Peyer's patch (tissue), 4 donors: ENCODE data around the gene TTC39C. TPM values are rescaled to one million over a fixed set of nuclear protein-coding genes. Genes with fewer than 3 reads are reported as not detected.

Experiments
- DNase-seq, 3 donors: peaks; one replicate each; pipeline ENCODE4 v3.0.0-alpha.2; 2017 to 2019
- H3K27ac ChIP-seq, 4 donors: fragments of 200-600 bp; sonication (generic); one replicate each; pipeline ENCODE4 v1.5.1; 2016 to 2019
- H3K27me3 ChIP-seq, 2 donors: fragments of 200-600 bp; sonication (generic); one replicate each; pipeline ENCODE4 v1.5.1; 2019
- H3K36me3 ChIP-seq, 3 donors: fragments of 200-600 bp; sonication (generic); one replicate each; pipeline ENCODE4 v1.5.1; 2016 to 2019
- H3K4me1 ChIP-seq, 4 donors: fragments of 200-600 bp; sonication (generic); one replicate each; pipeline ENCODE4 v1.5.1; 2016 to 2019
- H3K4me3 ChIP-seq, 4 donors: fragments of 200-600 bp; sonication (generic); 1 replicate in 3 of 4; 2 replicates in 1 of 4; pipeline ENCODE4 v1.5.1; 2016 to 2019; ENCODE audit warnings: mild to moderate bottlenecking in 1 of 4
- H3K9me3 ChIP-seq, 4 donors: fragments of 200-600 bp; sonication (generic); one replicate each; pipeline ENCODE4 v1.5.1; 2016 to 2019; ENCODE audit warnings: mild to moderate bottlenecking in 1 of 4
- CTCF ChIP-seq, 6 experiments: fragments of 450-650 bp in 4 of 6; fragments of 200-600 bp in 2 of 6; sonication (generic) in 1 of 6; IDR thresholded peaks; one replicate each; pipeline ENCODE4 v1.5.1; 2017 to 2019; ENCODE audit warnings: antibody characterized with exemption in 6 of 6, mild to moderate bottlenecking in 3 of 6, moderate library complexity in 1 of 6
- POLR2A ChIP-seq, 2 donors: fragments of 450-650 bp; IDR thresholded peaks; one replicate each; pipeline ENCODE4 v1.5.1; 2017; ENCODE audit warnings: antibody characterized with exemption in 2 of 2, mild to moderate bottlenecking in 2 of 2, moderate library complexity in 2 of 2
- total RNA-seq, 4 donors: library from RNA; depleted of rRNA; stranded (reverse); fragments of >200 nt; gene quantifications; one replicate each; pipeline ENCODE4 v1.1.0, GENCODE V29; 2016

Gene TTC39C
- total RNA-seq, 4 donors from 2014 or later: 11.0 to 32.2 (median 14.2) TPM

GRCh38 chr18:24010673-24011072 is 3.9 kb upstream of the TTC39C start:
- H3K36me3 ChIP-seq: no peaks in the 10 kb centered on the region
- peak overlapping the region; percentile 4 to 69 (median 33) for H3K27ac ChIP-seq
- peaks cover 0 to 17% (median 6%) of the 10 kb centered on the region in 4 donors for H3K4me1 ChIP-seq
- DNase-seq: no peak
- H3K4me3 ChIP-seq: no peak overlapping the region
- H3K9me3 ChIP-seq: no peaks in the 10 kb centered on the region
- TF ChIP-seq CTCF (IDR thresholded peaks at IDR 0.05) (no peak), POLR2A (IDR thresholded peaks at IDR 0.05) (no peak)
- no peaks in the 10 kb centered on the region for H3K27me3 ChIP-seq

GRCh38 chr18:24011123-24011917 is 3.2 kb upstream of the TTC39C start:
- Histone ChIP-seq H3K4me3 (no peak overlapping the region), H3K36me3 (no peaks in the 10 kb centered on the region), H3K9me3 (no peaks in the 10 kb centered on the region), H3K27me3 (no peaks in the 10 kb centered on the region), H3K4me1 (peaks cover 0 to 17% (median 6%) of the 10 kb centered on the region in 4 donors), H3K27ac (peak overlapping the region; percentile 4 to 69 (median 33))
- no peak for DNase-seq
- TF ChIP-seq POLR2A (IDR thresholded peaks at IDR 0.05): no peak

- Histone ChIP-seq H3K4me1 (peaks cover 0 to 17% (median 6%) of the 10 kb centered on the region in 4 donors), H3K27ac (peak overlapping the region in 1 of 4 donors; percentile 69), H3K4me3 (no peak overlapping the region), H3K9me3 (no peaks in the 10 kb centered on the region), H3K36me3 (no peaks in the 10 kb centered on the region), H3K27me3 (no peaks in the 10 kb centered on the region)
- no peak for DNase-seq
- TF ChIP-seq CTCF (IDR thresholded peaks at IDR 0.05) (no peak), POLR2A (IDR thresholded peaks at IDR 0.05) (no peak)
Observed at GRCh38 chr18:24013051-24013450, 1.5 kb upstream of the TTC39C start.

- H3K27me3 ChIP-seq: no peaks in the 10 kb centered on the region
- peak overlapping the region; percentile 80 to 94 (median 84) for H3K27ac ChIP-seq
- no peaks in the 10 kb centered on the region for H3K36me3 ChIP-seq
- TF ChIP-seq CTCF (IDR thresholded peaks at IDR 0.05): no peak
- no peak for TF ChIP-seq POLR2A (IDR thresholded peaks at IDR 0.05)
- DNase-seq: peak; percentile 55 to 66 (median 65)
- peaks cover 0 to 17% (median 6%) of the 10 kb centered on the region in 4 donors for H3K4me1 ChIP-seq
- no peaks in the 10 kb centered on the region for H3K9me3 ChIP-seq
- peak overlapping the region; percentile 84 to 90 (median 86) for H3K4me3 ChIP-seq
Observed at GRCh38 chr18:24014986-24015638, 558 bp downstream of the TTC39C start.

GRCh38 chr18:24015639-24016631 is 1.4 kb downstream of the TTC39C start:
- H3K27me3 ChIP-seq: no peaks in the 10 kb centered on the region
- H3K4me1 ChIP-seq: peaks cover 0 to 19% (median 7%) of the 10 kb centered on the region in 4 donors
- no peaks in the 10 kb centered on the region for H3K36me3 ChIP-seq
- TF ChIP-seq POLR2A (IDR thresholded peaks at IDR 0.05): no peak
- no peak for TF ChIP-seq CTCF (IDR thresholded peaks at IDR 0.05)
- H3K9me3 ChIP-seq: no peaks in the 10 kb centered on the region
- peak overlapping the region; percentile 84 to 90 (median 86) for H3K4me3 ChIP-seq
- peak overlapping the region; percentile 30 to 94 (median 66) for H3K27ac ChIP-seq
- DNase-seq: no peak
